WTC11 (cell line): ENCODE results near the gene RAI1. TPM values are rescaled to one million over a fixed set of nuclear protein-coding genes. Genes with fewer than 3 reads are reported as not detected.

ENCODE experiments used
- ATAC-seq: fragments of 200-7000 bp; cut with Tn5 transposase; 2 replicates; pipeline ENCODE4 v1.10.0; 2021; ENCODE audit warnings: mild to moderate bottlenecking, moderate library complexity
- CTCF ChIA-PET: fragments of 300-600 bp; sonication (Branson Sonifier 250); formaldehyde crosslinking; loops from one replicate; lab custom pipeline; 2021; ENCODE audit warnings: antibody characterized with exemption; lab: Charles Lee
- POLR2A ChIA-PET: fragments of 350-600 bp; sonication (Branson Sonifier 250); formaldehyde crosslinking; loops from one replicate; lab custom pipeline; 2021; ENCODE audit warnings: antibody characterized with exemption; lab: Charles Lee
- DNase-seq: peaks from one replicate; pipeline ENCODE4 v3.0.0; 2021; ENCODE audit warnings: low spot score
- H3K27ac Mint-ChIP-seq: 2 replicates; pipeline ENCODE4 v1.8.0; 2021; ENCODE audit warnings: mixed read lengths
- H3K27me3 Mint-ChIP-seq: 2 replicates; pipeline ENCODE4 v1.8.0; 2021; ENCODE audit warnings: low read depth, mild to moderate bottlenecking, moderate library complexity, mixed read lengths
- H3K36me3 Mint-ChIP-seq: 2 replicates; pipeline ENCODE4 v1.8.0; 2021; ENCODE audit warnings: mixed read lengths
- H3K4me1 Mint-ChIP-seq: 2 replicates; pipeline ENCODE4 v1.8.0; 2022; ENCODE audit warnings: mixed read lengths
- H3K4me3 Mint-ChIP-seq: 2 replicates; pipeline ENCODE4 v1.8.0; 2021; ENCODE audit warnings: mild to moderate bottlenecking, moderate library complexity, mixed read lengths
- H3K9me3 Mint-ChIP-seq: 2 replicates; pipeline ENCODE4 v1.8.0; 2021; ENCODE audit warnings: mixed read lengths
- ATF2 ChIP-seq: sonication (generic); formaldehyde crosslinking; IDR thresholded peaks from 2 replicates; pipeline ENCODE4 v1.8.1; 2022; ENCODE audit warnings: low read depth, missing genetic modification reagents, borderline replicate concordance
- ATF6 ChIP-seq: sonication (generic); formaldehyde crosslinking; IDR thresholded peaks from 2 replicates; pipeline ENCODE4 v1.8.1; 2023; ENCODE audit warnings: mild to moderate bottlenecking, missing genetic modification reagents
- CDX4 ChIP-seq: fragments of 250-450 bp; sonication (Bioruptor Pico); IDR thresholded peaks from 2 replicates; pipeline ENCODE4 v1.9.0; 2021; ENCODE audit warnings: moderate library complexity, mild to moderate bottlenecking, inconsistent platforms, borderline replicate concordance
- CTCF ChIP-seq: fragments of 200-600 bp; IDR thresholded peaks from 2 replicates; pipeline ENCODE4 v1.8.0; 2022; ENCODE audit warnings: antibody characterized with exemption
- E2F4 ChIP-seq: sonication (generic); formaldehyde crosslinking; IDR thresholded peaks from 2 replicates; pipeline ENCODE4 v1.8.1; 2022; ENCODE audit warnings: low read depth, mild to moderate bottlenecking, moderate library complexity, missing genetic modification reagents, borderline replicate concordance
- E2F5 ChIP-seq: sonication (generic); formaldehyde crosslinking; IDR thresholded peaks from 2 replicates; pipeline ENCODE4 v1.8.1; 2022; ENCODE audit warnings: mild to moderate bottlenecking, moderate library complexity, missing genetic modification reagents
- HMGXB4 ChIP-seq: sonication (generic); formaldehyde crosslinking; IDR thresholded peaks from 2 replicates; pipeline ENCODE4 v1.8.1; 2023; ENCODE audit warnings: mild to moderate bottlenecking, moderate library complexity, missing genetic modification reagents
- JUN ChIP-seq: sonication (generic); formaldehyde crosslinking; IDR thresholded peaks from 2 replicates; pipeline ENCODE4 v1.8.0; 2023; ENCODE audit warnings: mild to moderate bottlenecking, missing genetic modification reagents
- MAX ChIP-seq: sonication (generic); formaldehyde crosslinking; IDR thresholded peaks from 2 replicates; pipeline ENCODE4 v1.8.0; 2022; ENCODE audit warnings: mild to moderate bottlenecking, missing genetic modification reagents
- MLX ChIP-seq: sonication (generic); formaldehyde crosslinking; IDR thresholded peaks from 2 replicates; pipeline ENCODE4 v1.8.1; 2023; ENCODE audit warnings: mild to moderate bottlenecking, missing genetic modification reagents, moderate library complexity
- NFE2L1 ChIP-seq: sonication (generic); formaldehyde crosslinking; IDR thresholded peaks from 2 replicates; pipeline ENCODE4 v1.8.1; 2023; ENCODE audit warnings: missing genetic modification reagents
- OVOL2 ChIP-seq: fragments of 250-450 bp; sonication (Bioruptor Pico); IDR thresholded peaks from 2 replicates; pipeline ENCODE4 v1.9.0; 2021; ENCODE audit warnings: mild to moderate bottlenecking, borderline replicate concordance
- SP1 ChIP-seq: sonication (generic); formaldehyde crosslinking; conservative IDR thresholded peaks from 2 replicates; pipeline ENCODE4 v1.8.1; 2022; ENCODE audit warnings: missing genetic modification reagents
- TCF7 ChIP-seq: sonication (generic); formaldehyde crosslinking; IDR thresholded peaks from 2 replicates; pipeline ENCODE4 v1.8.0; 2022; ENCODE audit warnings: mild to moderate bottlenecking, low read depth, missing genetic modification reagents, moderate library complexity
- TEAD1 ChIP-seq: sonication (generic); formaldehyde crosslinking; IDR thresholded peaks from 2 replicates; pipeline ENCODE4 v1.8.0; 2022; ENCODE audit warnings: mild to moderate bottlenecking, missing genetic modification reagents
- TP53 ChIP-seq: sonication (generic); formaldehyde crosslinking; IDR thresholded peaks from 2 replicates; pipeline ENCODE4 v1.8.1; 2023; ENCODE audit warnings: mild to moderate bottlenecking, missing genetic modification reagents
- USF2 ChIP-seq: sonication (generic); formaldehyde crosslinking; IDR thresholded peaks from 2 replicates; pipeline ENCODE4 v1.8.1; 2023; ENCODE audit warnings: mild to moderate bottlenecking, missing genetic modification reagents, moderate library complexity
- ZBTB21 ChIP-seq: sonication (generic); formaldehyde crosslinking; IDR thresholded peaks from 2 replicates; pipeline ENCODE4 v1.8.1; 2023; ENCODE audit warnings: mild to moderate bottlenecking, missing genetic modification reagents, borderline replicate concordance
- ZNF219 ChIP-seq: sonication (generic); formaldehyde crosslinking; IDR thresholded peaks from 2 replicates; pipeline ENCODE4 v1.8.0; 2023; ENCODE audit warnings: missing genetic modification reagents, mild to moderate bottlenecking, borderline replicate concordance
- ZNF423 ChIP-seq: fragments of 250-450 bp; sonication (Bioruptor Pico); IDR thresholded peaks from 2 replicates; pipeline ENCODE4 v2.1.2; 2022; ENCODE audit warnings: mild to moderate bottlenecking, moderate library complexity
- ZNF671 ChIP-seq: fragments of 250-450 bp; sonication (Bioruptor Pico); IDR thresholded peaks from 2 replicates; pipeline ENCODE4 v1.8.0; 2021; ENCODE audit warnings: mild to moderate bottlenecking
- total RNA-seq: library from RNA; stranded (reverse); gene quantifications from 3 replicates; pipeline ENCODE4 v1.2.3, GENCODE V29; 2021
- TF ChIP-seq, protein P1 (sequence below): sonication (generic); formaldehyde crosslinking; IDR thresholded peaks from 2 replicates; pipeline ENCODE4 v1.8.0; 2022; ENCODE audit warnings: mild to moderate bottlenecking, missing genetic modification reagents

The RAI1 gene
- total RNA-seq, 1 experiment from 2014 or later: 12.7 TPM

DNA sequence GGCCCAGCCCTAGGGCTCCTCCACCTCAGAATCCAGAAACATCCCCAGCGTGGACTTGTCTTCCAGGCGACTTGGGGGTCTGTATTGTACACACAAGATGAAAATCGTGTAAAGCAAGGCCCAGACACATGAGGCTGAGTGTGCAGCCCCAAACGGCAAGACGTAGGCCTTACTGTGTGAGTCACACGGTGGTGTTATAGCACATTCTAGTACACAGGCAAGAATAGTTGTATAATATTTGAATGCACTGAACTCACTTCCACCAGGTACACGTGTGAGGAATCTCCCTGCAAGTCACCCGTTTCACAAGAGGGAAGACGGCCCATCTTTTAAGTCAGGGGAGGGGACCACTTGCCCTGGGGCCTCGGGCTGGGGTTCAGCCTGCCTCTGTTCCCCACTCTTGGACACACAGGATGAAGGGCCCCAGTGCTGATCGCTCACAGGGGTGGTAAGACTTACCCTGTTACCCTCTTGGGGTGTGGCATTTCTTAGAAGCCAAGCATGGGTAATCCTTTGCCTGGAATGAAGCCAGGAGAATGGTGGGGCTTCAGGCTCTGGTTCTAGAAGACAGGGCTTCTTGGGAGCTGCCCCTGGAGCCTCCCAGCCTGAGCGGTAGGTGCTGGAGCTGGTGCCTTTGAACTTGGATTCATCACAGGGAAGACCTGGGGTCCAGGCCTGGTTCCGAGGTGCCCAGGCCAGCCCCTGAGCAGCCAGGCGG, 84.3 kb downstream of the RAI1 start (continued):
- TF ChIP-seq ATF2 (no peak), E2F4 (CRISPR knock-in tag) (no peak), ATF6 (CRISPR knock-in tag) (no peak), OVOL2 (no peak), JUN (no peak), E2F5 (no peak), TCF7 (CRISPR knock-in tag) (no peak), TP53 (no peak), MAX (CRISPR knock-in tag) (no peak)

DNA sequence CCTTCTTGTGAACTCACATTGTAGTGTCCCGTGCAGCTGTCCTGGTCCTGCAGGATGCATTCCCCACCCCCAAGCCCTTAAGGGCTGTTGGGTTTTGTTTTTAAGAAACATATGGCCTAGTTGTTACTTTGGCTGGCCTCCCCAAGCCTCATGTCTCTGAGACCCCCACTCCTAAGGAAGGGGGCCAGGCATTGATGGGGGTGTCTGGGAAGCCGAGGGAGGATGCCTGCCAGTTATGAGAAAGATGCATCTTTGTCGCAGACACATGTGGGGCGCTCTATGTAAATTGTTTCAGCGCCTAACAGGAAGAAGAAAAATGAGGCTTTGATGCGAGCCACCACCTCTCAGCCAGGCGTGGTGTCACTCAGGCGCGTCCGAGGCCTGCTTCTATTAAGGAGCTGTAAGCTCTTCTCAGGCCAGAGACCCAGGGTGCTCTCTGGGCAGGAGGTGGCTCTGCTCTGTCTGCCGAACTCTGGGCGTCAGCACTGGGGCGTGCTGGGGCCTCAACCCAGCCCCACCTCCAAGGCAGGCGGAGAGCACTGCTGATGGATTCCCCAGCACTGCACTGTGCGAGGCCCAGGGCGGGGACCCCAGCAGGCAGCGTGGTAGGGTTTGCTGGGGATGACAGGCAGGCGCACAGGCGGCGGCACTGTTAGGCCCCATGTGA, 85.0 kb downstream of the RAI1 start:
- Mint-ChIP-seq H3K4me3 (no peak overlapping the region), H3K27ac (0 out of 2 replicates have a peak overlapping the region, but pooled peaks have one; percentile 45), H3K4me1 (peaks cover 23% of the 10 kb centered on the region), H3K27me3 (no peaks in the 10 kb centered on the region; the same call in none of the 2 replicates), H3K36me3 (no peaks in the 10 kb centered on the region), H3K9me3 (no peaks in the 10 kb centered on the region)
- ATAC-seq (no peak), DNase-seq (no peak)
- ChIA-PET CTCF (interaction anchor here (0.7 to 1.2 kb wide), 3 partner anchors 8 to 97 kb away, joined by 3 to 4 read pairs (median 3); no protein-coding TSS in a partner anchor), POLR2A (interaction anchor here (0.6 kb wide), 1 partner anchor 8 kb away, joined by 3 read pairs; no protein-coding TSS in a partner anchor)
- TF ChIP-seq ZNF671 (CRISPR knock-in tag) (no peak), NFE2L1 (no peak), SP1 (CRISPR knock-in tag) (no peak), USF2 (no peak), CTCF (no peak), ZBTB21 (CRISPR knock-in tag) (no peak), ZNF423 (CRISPR knock-in tag) (no peak), HMGXB4 (CRISPR knock-in tag) (no peak), TEAD1 (CRISPR knock-in tag) (no peak), CDX4 (CRISPR knock-in tag) (no peak), MLX (no peak), JUN (no peak), ZNF219 (CRISPR knock-in tag) (no peak)
- TF ChIP-seq, protein P1, sequence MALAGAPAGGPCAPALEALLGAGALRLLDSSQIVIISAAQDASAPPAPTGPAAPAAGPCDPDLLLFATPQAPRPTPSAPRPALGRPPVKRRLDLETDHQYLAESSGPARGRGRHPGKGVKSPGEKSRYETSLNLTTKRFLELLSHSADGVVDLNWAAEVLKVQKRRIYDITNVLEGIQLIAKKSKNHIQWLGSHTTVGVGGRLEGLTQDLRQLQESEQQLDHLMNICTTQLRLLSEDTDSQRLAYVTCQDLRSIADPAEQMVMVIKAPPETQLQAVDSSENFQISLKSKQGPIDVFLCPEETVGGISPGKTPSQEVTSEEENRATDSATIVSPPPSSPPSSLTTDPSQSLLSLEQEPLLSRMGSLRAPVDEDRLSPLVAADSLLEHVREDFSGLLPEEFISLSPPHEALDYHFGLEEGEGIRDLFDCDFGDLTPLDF (CRISPR knock-in tag): no peak
